ENCODE results near the gene UBE2E2. TPM values are rescaled to one million over a fixed set of nuclear protein-coding genes. Genes with fewer than 3 reads are reported as not detected.

Gene UBE2E2
- total RNA-seq, 1 donor from 2014 or later, result 32.5 TPM

DNA sequence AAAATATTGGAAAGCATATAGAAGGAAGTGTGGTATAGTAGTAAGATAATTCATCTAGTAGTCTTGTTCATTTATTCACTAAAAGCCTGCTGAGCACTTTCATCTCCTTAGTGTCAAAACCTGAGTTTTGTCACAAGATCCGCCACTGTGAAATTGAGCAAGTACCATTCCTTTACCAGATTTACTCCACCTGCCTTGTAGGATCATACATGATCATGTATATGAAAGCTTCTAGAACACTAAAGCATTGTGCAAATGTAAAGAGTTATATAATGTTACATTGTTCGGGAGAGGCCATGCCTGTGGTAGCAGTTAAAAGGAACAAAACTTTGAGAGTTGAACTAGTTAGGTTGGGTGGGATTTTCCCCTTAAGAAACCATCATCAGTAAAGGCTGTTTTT is 35.0 kb downstream of the UBE2E2 start:
- DNase-seq (ENCODE audit: low read depth), result no peak
- TF ChIP-seq, protein P1, sequence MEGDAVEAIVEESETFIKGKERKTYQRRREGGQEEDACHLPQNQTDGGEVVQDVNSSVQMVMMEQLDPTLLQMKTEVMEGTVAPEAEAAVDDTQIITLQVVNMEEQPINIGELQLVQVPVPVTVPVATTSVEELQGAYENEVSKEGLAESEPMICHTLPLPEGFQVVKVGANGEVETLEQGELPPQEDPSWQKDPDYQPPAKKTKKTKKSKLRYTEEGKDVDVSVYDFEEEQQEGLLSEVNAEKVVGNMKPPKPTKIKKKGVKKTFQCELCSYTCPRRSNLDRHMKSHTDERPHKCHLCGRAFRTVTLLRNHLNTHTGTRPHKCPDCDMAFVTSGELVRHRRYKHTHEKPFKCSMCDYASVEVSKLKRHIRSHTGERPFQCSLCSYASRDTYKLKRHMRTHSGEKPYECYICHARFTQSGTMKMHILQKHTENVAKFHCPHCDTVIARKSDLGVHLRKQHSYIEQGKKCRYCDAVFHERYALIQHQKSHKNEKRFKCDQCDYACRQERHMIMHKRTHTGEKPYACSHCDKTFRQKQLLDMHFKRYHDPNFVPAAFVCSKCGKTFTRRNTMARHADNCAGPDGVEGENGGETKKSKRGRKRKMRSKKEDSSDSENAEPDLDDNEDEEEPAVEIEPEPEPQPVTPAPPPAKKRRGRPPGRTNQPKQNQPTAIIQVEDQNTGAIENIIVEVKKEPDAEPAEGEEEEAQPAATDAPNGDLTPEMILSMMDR (conservative IDR thresholded peaks at IDR 0.05; ENCODE audit: low read depth, low read length), result no peak
- H3K4me3 ChIP-seq (ENCODE audit: low read depth, low read length), result no peak overlapping the region

DNA sequence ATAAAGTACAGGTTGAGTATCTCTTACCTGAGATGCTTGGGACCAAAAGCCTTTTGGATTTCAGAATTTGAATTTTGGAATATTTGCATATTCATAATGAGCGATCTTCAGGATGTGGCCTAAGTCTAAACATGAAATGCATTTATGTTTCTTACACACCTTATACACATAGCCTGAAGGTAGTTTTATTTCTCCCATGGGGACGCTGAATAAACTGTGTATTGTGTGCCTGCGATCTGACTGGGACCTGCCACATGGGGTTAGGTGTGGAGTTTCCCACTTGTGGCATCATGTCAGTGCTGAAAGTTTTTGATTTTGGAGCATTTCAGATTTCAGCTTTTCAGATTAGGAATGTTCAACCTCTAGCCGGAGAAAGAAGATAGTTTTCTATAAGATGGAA is 35.5 kb downstream of the UBE2E2 start:
- TF ChIP-seq, protein P1 (conservative IDR thresholded peaks at IDR 0.05; ENCODE audit: low read depth, low read length), result no peak
- H3K4me3 ChIP-seq (ENCODE audit: low read depth, low read length), result no peak overlapping the region

GRCh38 chr3:23239211-23240068 is 36.3 kb downstream of the UBE2E2 start:
- TF ChIP-seq, protein P1 (conservative IDR thresholded peaks at IDR 0.05; ENCODE audit: low read depth, low read length), result no peak
- DNase-seq (ENCODE audit: low read depth), result no peak
- no peak overlapping the region for H3K4me3 ChIP-seq (ENCODE audit: low read depth, low read length)

More for the DNA sequence above, 35.5 kb downstream of the UBE2E2 start:
- no peak for DNase-seq (ENCODE audit: low read depth)

GRCh38 chr3:23240171-23240785 is 37.2 kb downstream of the UBE2E2 start:
- H3K4me3 ChIP-seq (ENCODE audit: low read depth, low read length), result no peak overlapping the region
- TF ChIP-seq, protein P1 (conservative IDR thresholded peaks at IDR 0.05; ENCODE audit: low read depth, low read length), result no peak
- DNase-seq (ENCODE audit: low read depth), result no peak

- H3K4me3 ChIP-seq (ENCODE audit: low read depth, low read length), result no peak overlapping the region
- DNase-seq (ENCODE audit: low read depth), result no peak
- TF ChIP-seq, protein P1 (conservative IDR thresholded peaks at IDR 0.05; ENCODE audit: low read depth, low read length), result no peak
Measured at GRCh38 chr3:23241256-23241655, 38.1 kb downstream of the UBE2E2 start.

DNA sequence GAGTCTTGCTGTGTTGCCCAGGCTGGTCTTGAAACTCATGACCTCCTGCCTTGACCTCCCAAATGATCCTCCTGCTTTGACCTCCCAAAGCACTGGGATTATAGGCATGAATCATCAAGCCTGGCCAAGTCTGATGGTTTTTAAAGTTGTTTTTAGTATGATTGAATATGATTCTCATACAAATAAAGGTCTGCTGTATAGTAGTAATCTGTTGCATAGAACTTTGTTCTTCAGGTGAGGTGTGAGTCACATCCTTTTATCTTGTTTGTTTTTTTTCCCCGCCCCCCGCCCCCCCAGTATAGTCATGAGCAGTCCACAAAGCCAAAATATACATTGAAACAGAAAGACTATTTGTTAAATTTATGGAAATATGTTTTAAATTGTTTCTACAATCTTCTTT is 39.0 kb downstream of the UBE2E2 start:
- no peak overlapping the region for H3K4me3 ChIP-seq (ENCODE audit: low read depth, low read length)
- DNase-seq (ENCODE audit: low read depth), result no peak

More for the DNA sequence above, 39.0 kb downstream of the UBE2E2 start:
- TF ChIP-seq, protein P1 (conservative IDR thresholded peaks at IDR 0.05; ENCODE audit: low read depth, low read length), result no peak

All from epithelial cell of proximal tubule (primary cell).